Testis (tissue), 3 donors: ENCODE measurements around the gene GSTO2. TPM values are rescaled to one million over a fixed set of nuclear protein-coding genes. Genes with fewer than 3 reads are reported as not detected.
A peak's percentile ranks its signal among the peaks of the same experiment; 100 is the strongest.
"Not testable (repeated sequence)": the region's sequence is repeated elsewhere in the genome, so short reads cannot be mapped to it uniquely, and the experiment has no call there.

Source experiments
- DNase-seq: peaks from one replicate; pipeline ENCODE4 v3.0.0-alpha.2; 2019
- H3K27ac ChIP-seq, 2 donors: fragments of 200-600 bp; sonication (generic); one replicate each; pipeline ENCODE4 v1.5.1; 2019
- H3K27me3 ChIP-seq: fragments of 200-600 bp; sonication (generic); one replicate; pipeline ENCODE4 v1.5.1; 2019
- H3K36me3 ChIP-seq: fragments of 200-600 bp; sonication (generic); one replicate; pipeline ENCODE4 v1.5.1; 2017; ENCODE audit warnings: low read depth; ENCODE audit errors: missing control alignments
- H3K4me1 ChIP-seq: fragments of 200-600 bp; sonication (generic); one replicate; pipeline ENCODE4 v1.5.1; 2019
- H3K4me3 ChIP-seq, 2 donors: fragments of 200-600 bp; sonication (generic); one replicate each; pipeline ENCODE4 v1.5.1; 2017 to 2019
- H3K9me3 ChIP-seq: fragments of 200-600 bp; sonication (generic); one replicate; pipeline ENCODE4 v1.5.1; 2017
- CTCF ChIP-seq, 3 experiments: fragments of 450-650 bp in 2 of 3; fragments of 200-600 bp in 1 of 3; sonication (generic) in 1 of 3; IDR thresholded peaks; one replicate each; pipeline ENCODE4 v1.5.1; 2016 to 2019; ENCODE audit warnings: antibody characterized with exemption in 3 of 3, mild to moderate bottlenecking in 2 of 3, moderate library complexity in 1 of 3
- POLR2A ChIP-seq: fragments of 450-650 bp; IDR thresholded peaks from one replicate; pipeline ENCODE4 v1.6.1; 2017; ENCODE audit warnings: antibody characterized with exemption, mild to moderate bottlenecking, moderate library complexity
- WGBS, 2 donors: methylation state at CpG; one replicate each; pipeline ENCODE4 v1.1.5; 2018; 5-methylcytosine and 5-hydroxymethylcytosine counted together
- intact Hi-C: fragments of 100-400 bp; cut with DNase I; formaldehyde crosslinking; loops from one replicate; pipeline ENCODE4 v1.15.1; 2023; ENCODE audit warnings: low total_unique reads
- polyA plus RNA-seq: library from polyadenylated mRNA; stranded (reverse); fragments of 350-450 nt; fragmentation: Illumina TruSeq; extraction: RNeasy Lipid Tissue Mini Kit (QIAGEN cat#74804); gene quantifications from one replicate; pipeline ENCODE4 v1.2.3, GENCODE V29; 2014; ENCODE audit warnings: low read depth, low replicate concordance; ENCODE audit not compliant: insufficient read depth
- total RNA-seq, 2 donors: library from RNA; depleted of rRNA; stranded (reverse); fragments of >200 nt; gene quantifications; one replicate each; pipeline ENCODE4 v1.2.3, GENCODE V29; 2016

GSTO2 gene
- total and polyA plus RNA-seq, 3 donors from 2014 or later = 28.9 to 53.7 (median 51.7) TPM

- no peak for DNase-seq
- TF ChIP-seq CTCF (IDR thresholded peaks at IDR 0.05) (no peak), POLR2A (no peak)
- H3K36me3 ChIP-seq = no peaks in the 10 kb centered on the region
- 83 to 86% methylated on average over 3 of the region's 3 CpGs for WGBS, 2 donors
- no peaks in the 10 kb centered on the region for H3K27me3 ChIP-seq
- no peaks in the 10 kb centered on the region for H3K9me3 ChIP-seq
- H3K4me1 ChIP-seq = peaks cover 6% of the 10 kb centered on the region
- no peak overlapping the region for H3K4me3 ChIP-seq
- intact Hi-C loops = no loop called here
- no peak overlapping the region for H3K27ac ChIP-seq
These were observed 33.2 kb upstream of the GSTO2 start for GRCh38 chr10:104235801-104236200.

- intact Hi-C loops = no loop called here
- Histone ChIP-seq H3K4me1 (peaks cover 3% of the 10 kb centered on the region), H3K27me3 (no peaks in the 10 kb centered on the region), H3K4me3 (no peak overlapping the region), H3K36me3 (no peaks in the 10 kb centered on the region), H3K9me3 (no peaks in the 10 kb centered on the region), H3K27ac (no peak overlapping the region)
- no peak for TF ChIP-seq POLR2A
- TF ChIP-seq CTCF (IDR thresholded peaks at IDR 0.05) = no peak
- WGBS, 2 donors = 69 to 78% methylated on average over 2 of the region's 2 CpGs
- no peak for DNase-seq
These were observed 28.9 kb upstream of the GSTO2 start for GRCh38 chr10:104240078-104240477.

- H3K27me3 ChIP-seq = no peaks in the 10 kb centered on the region
- H3K9me3 ChIP-seq = no peaks in the 10 kb centered on the region
- intact Hi-C loops = no loop called here
- DNase-seq = no peak
- no peak overlapping the region for H3K4me3 ChIP-seq
- TF ChIP-seq CTCF (IDR thresholded peaks at IDR 0.05) (no peak), POLR2A (no peak)
- H3K36me3 ChIP-seq = no peaks in the 10 kb centered on the region
- H3K27ac ChIP-seq = no peak overlapping the region
- peaks cover 3% of the 10 kb centered on the region for H3K4me1 ChIP-seq
These were observed 26.4 kb upstream of the GSTO2 start for GRCh38 chr10:104242545-104242944.

GRCh38 chr10:104243009-104243408 is 26.0 kb upstream of the GSTO2 start:
- WGBS, 2 donors = 72 to 90% methylated on average over 3 of the region's 3 CpGs
- H3K4me3 ChIP-seq, intact Hi-C loops, H3K9me3 ChIP-seq, H3K27me3 ChIP-seq, H3K27ac ChIP-seq, H3K4me1 ChIP-seq, H3K36me3 ChIP-seq: not testable (repeated sequence)
- peak; percentile 39 for DNase-seq

GRCh38 chr10:104243512-104243911 is 25.5 kb upstream of the GSTO2 start:
- no peak for TF ChIP-seq CTCF (IDR thresholded peaks at IDR 0.05)
- TF ChIP-seq POLR2A = no peak
- H3K27ac ChIP-seq = no peak overlapping the region
- 37 to 59% methylated on average over 5 of the region's 5 CpGs for WGBS, 2 donors
- no peak for DNase-seq
- intact Hi-C loops = no loop called here
- peaks cover 7% of the 10 kb centered on the region for H3K4me1 ChIP-seq
- H3K27me3 ChIP-seq = no peaks in the 10 kb centered on the region
- H3K9me3 ChIP-seq = no peaks in the 10 kb centered on the region
- H3K4me3 ChIP-seq = no peak overlapping the region
- no peaks in the 10 kb centered on the region for H3K36me3 ChIP-seq
